ENCODE results near the gene CARNS1. TPM values are rescaled to one million over a fixed set of nuclear protein-coding genes. Genes with fewer than 3 reads are reported as not detected.
A peak's percentile ranks its signal among the peaks of the same experiment; 100 is the strongest.

Gene CARNS1
- total and polyA plus RNA-seq, 2 of the 8 experiments (the other 6 are each of a cell fraction or from before 2014, with no cell fraction given): 0.82 to 1.1 TPM

DNA sequence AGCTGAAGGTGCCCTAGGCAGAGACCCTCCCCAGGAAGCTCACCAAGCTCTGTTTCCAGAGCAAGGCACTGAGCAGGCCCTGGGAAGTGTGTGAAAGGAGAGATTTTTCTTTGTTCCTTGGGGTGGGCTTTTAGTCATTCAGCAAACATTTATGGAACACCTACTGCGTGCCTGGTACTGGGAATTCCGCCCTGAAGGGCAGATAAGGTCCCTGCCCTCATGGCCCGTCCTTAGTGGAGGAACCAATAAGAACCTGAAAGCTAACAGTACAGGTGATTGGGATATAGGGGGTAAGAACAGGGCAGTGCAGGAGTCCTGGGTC, 49.7 kb downstream of the CARNS1 start:
- Histone ChIP-seq H2BK20ac (ENCODE audit: low read length) (no peak overlapping the region), H3K9me3 (ENCODE audit: insufficient read depth in 2 of 2, low read depth in 1 of 2, low read length in 1 of 2) (no peaks in the 10 kb centered on the region), H3K23ac (ENCODE audit: insufficient read length) (no peak overlapping the region), H3K56ac (replicated peaks; ENCODE audit: insufficient read length, low read depth, low read length) (peak overlapping the region; percentile 75), H2AK5ac (ENCODE audit: low read depth, low read length) (no peak overlapping the region; the same call in 1 of the 2 replicates), H2BK5ac (ENCODE audit: low read depth, low read length) (peak overlapping the region; percentile 93), H2AFZ (ENCODE audit: low read length) (no peak overlapping the region), H2BK15ac (ENCODE audit: low read length) (0 out of 2 replicates have a peak overlapping the region, but pooled peaks have one; percentile 3), H3K9ac (replicated peaks in 1 of 4; ENCODE audit: extremely low read depth in 1 of 4, low read depth in 3 of 4, low read length in 3 of 4) (peak overlapping the region; percentile 69 to 93 (median 74)), H3K79me2 (ENCODE audit: control insufficient read depth in 1 of 2, insufficient read depth in 2 of 2, low read length in 2 of 2) (peaks cover 0 to 3% of the 10 kb centered on the region in 2 experiments; a peak in 2 of 4 replicates), H3K18ac (ENCODE audit: extremely low read depth, low read length) (peak overlapping the region; percentile 85; the same call in 1 of the 2 replicates), H4K8ac (ENCODE audit: extremely low read depth, insufficient read depth, low read length) (peak overlapping the region; percentile 95; the same call in 1 of the 2 replicates), H4K91ac (replicated peaks; ENCODE audit: insufficient read length, low read length) (peak overlapping the region; percentile 98), H3K4me2 (ENCODE audit: insufficient read depth in 1 of 2, low read depth in 2 of 2, low read length in 2 of 2) (peak overlapping the region; percentile 70 to 82), H3K27me3 (replicated peaks in 1 of 4; ENCODE audit: control insufficient read depth in 3 of 4, extremely low read depth in 1 of 4, insufficient read depth in 3 of 4, low read length in 3 of 4) (no peaks in the 10 kb centered on the region), H4K20me1 (replicated peaks in 1 of 2; ENCODE audit: control insufficient read depth in 1 of 2, insufficient read depth in 2 of 2, low read length in 2 of 2) (peaks cover 0 to 3% of the 10 kb centered on the region in 2 experiments), H3K4ac (replicated peaks; ENCODE audit: insufficient read length, low read depth, low read length) (peak overlapping the region; percentile 10), H3K4me1 (replicated peaks in 1 of 4; ENCODE audit: control insufficient read depth in 3 of 4, insufficient read depth in 4 of 4, low read length in 3 of 4) (peaks cover 2 to 14% (median 6%) of the 10 kb centered on the region in 4 experiments; a peak in 6 of 7 replicates), H4K5ac (ENCODE audit: insufficient read length, low read depth, low read length) (no peak overlapping the region), H3K79me1 (ENCODE audit: low read depth, low read length) (peaks cover 2% of the 10 kb centered on the region), H3K23me2 (ENCODE audit: low read depth, low read length) (peaks cover 6% of the 10 kb centered on the region), H3K4me3 (ENCODE audit: extremely low read depth in 1 of 4, insufficient read depth in 2 of 4, low read depth in 3 of 4, low read length in 4 of 4) (peak overlapping the region; percentile 76 to 92 (median 85)), H3K27ac (ENCODE audit: low read depth, low read length) (peak overlapping the region; percentile 87), H2BK120ac (replicated peaks; ENCODE audit: low read depth, low read length) (no peak overlapping the region), H3K14ac (ENCODE audit: insufficient read length) (no peak overlapping the region), H2BK12ac (ENCODE audit: low read depth, low read length) (no peak overlapping the region), H3K36me3 (ENCODE audit: control insufficient read depth in 2 of 4, insufficient read depth in 4 of 4, low read length in 3 of 4) (no peaks in the 10 kb centered on the region)
- POLR2A ChIA-PET (ENCODE audit: partially characterized antibody): interaction anchor here (0.7 to 1.9 kb wide), 16 partner anchors 9 to 73 kb away, joined by 3 to 15 read pairs (median 4); partner anchors contain the start of genes AIP, CDK2AP2, GPR152 and PPP1CA
- CTCF ChIA-PET (ENCODE audit: partially characterized antibody): interaction anchor here (0.6 to 1.6 kb wide), 8 partner anchors 26 to 891 kb away, joined by 3 to 6 read pairs (median 3); partner anchors contain the start of gene PPP1CA
- DNase-seq (ENCODE audit: low read depth in 1 of 2, low spot score in 2 of 2): no peak
- 0 out of 4 replicates have a peak, but pooled peaks of 1 of the 2 experiments have one; percentile 9 for TF ChIP-seq SIN3A (conservative IDR thresholded peaks at IDR 0.05 in 1 of 2, IDR thresholded peaks at IDR 0.05 in 1 of 2; ENCODE audit: low read depth in 1 of 2, low read length in 2 of 2)
- 0 out of 2 replicates have a peak, but pooled peaks have one; percentile 8 for TF ChIP-seq PHF8 (conservative IDR thresholded peaks at IDR 0.05; ENCODE audit: low read depth, low read length)
- peak in 1 of 2 experiments; percentile 6; a peak in 1 of 3 replicates for TF ChIP-seq POLR2A (IDR thresholded peaks at IDR 0.05; ENCODE audit: control extremely low read depth in 1 of 2, low read depth in 2 of 2, low read length in 2 of 2)
- no peak for TF ChIP-seq CHD2 (IDR thresholded peaks at IDR 0.05; ENCODE audit: low read length)
- WGBS, 2 experiments (ENCODE audit: extremely low coverage in 1 of 2, insufficient coverage in 1 of 2, insufficient read length in 1 of 2, insufficient replicate concordance in 2 of 2, low coverage in 1 of 2, low lambda C conversion rate in 2 of 2, missing lambda C conversion rate in 1 of 2): 56% methylated on average over 3 of the region's 3 CpGs; no CpG with 5 or more reads in 1 of the 2 experiments
- FAIRE-seq: no peak
